Endodermal cell (in vitro differentiated cells): Measurements from ENCODE around the gene TAS2R39. TPM values are rescaled to one million over a fixed set of nuclear protein-coding genes. Genes with fewer than 3 reads are reported as not detected.
"Not testable (repeated sequence)": the region's sequence is repeated elsewhere in the genome, so short reads cannot be mapped to it uniquely, and the experiment has no call there.

Experiments used
- DNase-seq: peaks from one replicate; pipeline ENCODE4 v3.0.0-alpha.2; 2017
- H3K27ac ChIP-seq: 2 replicates; pipeline ENCODE4 v1.5.1; 2013; ENCODE audit warnings: mild to moderate bottlenecking, low read depth, low read length, moderate library complexity
- H3K27me3 ChIP-seq: 2 replicates; pipeline ENCODE4 v1.6.1; 2013; ENCODE audit warnings: mild to moderate bottlenecking, low read length, moderate library complexity; ENCODE audit not compliant: insufficient read depth, control insufficient read depth, poor library complexity, severe bottlenecking
- H3K36me3 ChIP-seq: 2 replicates; pipeline ENCODE4 v1.7.0; 2013; ENCODE audit warnings: mild to moderate bottlenecking, low read length, moderate library complexity; ENCODE audit not compliant: control insufficient read depth, insufficient read depth
- H3K4me1 ChIP-seq: one replicate; pipeline ENCODE4 v1.7.0; 2013; ENCODE audit warnings: low read length; ENCODE audit not compliant: control insufficient read depth, insufficient read depth
- H3K4me3 ChIP-seq: 2 replicates; pipeline ENCODE4 v1.5.1; 2013; ENCODE audit warnings: mild to moderate bottlenecking, low read length, moderate library complexity
- H3K9ac ChIP-seq: 2 replicates; pipeline ENCODE4 v1.6.1; 2013; ENCODE audit warnings: mild to moderate bottlenecking, low read length, moderate library complexity; ENCODE audit not compliant: poor library complexity, severe bottlenecking; ENCODE audit errors: extremely low read depth
- H3K9me3 ChIP-seq: 2 replicates; pipeline ENCODE4 v1.6.1; 2013; ENCODE audit warnings: mild to moderate bottlenecking, low read length, moderate library complexity; ENCODE audit not compliant: control insufficient read depth
- H3K27ac Mint-ChIP-seq: 2 replicates; pipeline ENCODE4 v1.8.0; 2020; ENCODE audit warnings: mixed read lengths
- H3K27me3 Mint-ChIP-seq: 2 replicates; pipeline ENCODE4 v1.8.0; 2021; ENCODE audit warnings: mild to moderate bottlenecking, mixed read lengths; ENCODE audit not compliant: insufficient read depth
- H3K36me3 Mint-ChIP-seq: 2 replicates; pipeline ENCODE4 v1.8.0; 2020; ENCODE audit warnings: low read depth, mixed read lengths
- H3K4me1 Mint-ChIP-seq: 2 replicates; pipeline ENCODE4 v1.8.0; 2020; ENCODE audit warnings: mixed read lengths
- H3K4me3 Mint-ChIP-seq: 2 replicates; pipeline ENCODE4 v1.8.0; 2020; ENCODE audit warnings: mild to moderate bottlenecking, moderate library complexity, mixed read lengths
- H3K9me3 Mint-ChIP-seq: 2 replicates; pipeline ENCODE4 v1.8.0; 2020; ENCODE audit warnings: mild to moderate bottlenecking, mixed read lengths
- WGBS, 2 experiments: methylation state at CpG; one replicate each; pipeline versions ENCODE4 v1.1.5 to v1.1.7; 2013; ENCODE audit warnings: missing lambda C conversion rate in 2 of 2, mixed read lengths in 1 of 2; ENCODE audit not compliant: insufficient coverage in 1 of 2, insufficient read length in 1 of 2; 5-methylcytosine and 5-hydroxymethylcytosine counted together
- total RNA-seq, 2 donors: library from RNA; stranded (reverse); fragmentation: NEBNext Ultra II Directional in 1 of 2; extraction: Animal tissue kit (Norgen Biotek cat#: 25700) in 1 of 2; gene quantifications; 2 replicates in 1 of 2; 3 replicates in 1 of 2; pipeline ENCODE4 v1.2.1, GENCODE V29; 2021
- TF ChIP-seq, protein P1 (sequence below): fragments of 200-600 bp; sonication (generic); conservative IDR thresholded peaks from 2 replicates; pipeline ENCODE4 v1.5.0; 2021; ENCODE audit warnings: antibody characterized with exemption, mild to moderate bottlenecking

TAS2R39 gene
- total RNA-seq, 2 donors from 2014 or later, result not detected

GRCh38 chr7:143203386-143203785, 20.2 kb downstream of the TAS2R39 start:
- H3K4me3 Mint-ChIP-seq, result no peak overlapping the region
- Histone ChIP-seq H3K9ac (no peak overlapping the region), H3K27ac (no peak overlapping the region), H3K36me3 (no peaks in the 10 kb centered on the region), H3K4me1 (no peaks in the 10 kb centered on the region), H3K27me3 (no peaks in the 10 kb centered on the region), H3K4me3 (no peak overlapping the region), H3K9me3 (peaks cover 20% of the 10 kb centered on the region)
- TF ChIP-seq, protein P1, sequence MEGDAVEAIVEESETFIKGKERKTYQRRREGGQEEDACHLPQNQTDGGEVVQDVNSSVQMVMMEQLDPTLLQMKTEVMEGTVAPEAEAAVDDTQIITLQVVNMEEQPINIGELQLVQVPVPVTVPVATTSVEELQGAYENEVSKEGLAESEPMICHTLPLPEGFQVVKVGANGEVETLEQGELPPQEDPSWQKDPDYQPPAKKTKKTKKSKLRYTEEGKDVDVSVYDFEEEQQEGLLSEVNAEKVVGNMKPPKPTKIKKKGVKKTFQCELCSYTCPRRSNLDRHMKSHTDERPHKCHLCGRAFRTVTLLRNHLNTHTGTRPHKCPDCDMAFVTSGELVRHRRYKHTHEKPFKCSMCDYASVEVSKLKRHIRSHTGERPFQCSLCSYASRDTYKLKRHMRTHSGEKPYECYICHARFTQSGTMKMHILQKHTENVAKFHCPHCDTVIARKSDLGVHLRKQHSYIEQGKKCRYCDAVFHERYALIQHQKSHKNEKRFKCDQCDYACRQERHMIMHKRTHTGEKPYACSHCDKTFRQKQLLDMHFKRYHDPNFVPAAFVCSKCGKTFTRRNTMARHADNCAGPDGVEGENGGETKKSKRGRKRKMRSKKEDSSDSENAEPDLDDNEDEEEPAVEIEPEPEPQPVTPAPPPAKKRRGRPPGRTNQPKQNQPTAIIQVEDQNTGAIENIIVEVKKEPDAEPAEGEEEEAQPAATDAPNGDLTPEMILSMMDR, result no peak
- no peak overlapping the region for H3K27ac Mint-ChIP-seq
- H3K36me3 Mint-ChIP-seq, result no peaks in the 10 kb centered on the region
- H3K4me1 Mint-ChIP-seq, result peaks cover 27% of the 10 kb centered on the region
- peaks cover 3% of the 10 kb centered on the region for H3K27me3 Mint-ChIP-seq
- H3K9me3 Mint-ChIP-seq, result peaks cover 15% of the 10 kb centered on the region
- DNase-seq, result no peak
- 97 to 100% methylated on average over 1 to 3 of the region's 3 CpGs for WGBS, 2 experiments

GRCh38 chr7:143205560-143206293, 22.5 kb downstream of the TAS2R39 start:
- Histone ChIP-seq H3K4me1 (no peaks in the 10 kb centered on the region), H3K9ac (no peak overlapping the region), H3K36me3 (no peaks in the 10 kb centered on the region), H3K4me3 (no peak overlapping the region), H3K9me3 (no peaks in the 10 kb centered on the region), H3K27ac (no peak overlapping the region), H3K27me3 (no peaks in the 10 kb centered on the region)
- Mint-ChIP-seq H3K4me1 (peaks cover 36% of the 10 kb centered on the region), H3K4me3 (no peak overlapping the region), H3K27me3 (no peaks in the 10 kb centered on the region), H3K9me3 (peaks cover 1% of the 10 kb centered on the region), H3K27ac (no peak overlapping the region), H3K36me3 (no peaks in the 10 kb centered on the region)
- DNase-seq, result no peak
- TF ChIP-seq, protein P1, result no peak
- 91 to 92% methylated on average over 13 of the region's 13 CpGs for WGBS, 2 experiments

- Mint-ChIP-seq H3K9me3 (peaks cover 28% of the 10 kb centered on the region), H3K4me1 (peaks cover 15% of the 10 kb centered on the region), H3K27ac (no peak overlapping the region), H3K36me3 (no peaks in the 10 kb centered on the region), H3K27me3 (no peaks in the 10 kb centered on the region), H3K4me3 (no peak overlapping the region)
- 82 to 88% methylated on average over 4 of the region's 4 CpGs for WGBS, 2 experiments
- TF ChIP-seq, protein P1, result no peak
- DNase-seq, result no peak
- H3K27me3 ChIP-seq, result no peaks in the 10 kb centered on the region
- H3K27ac ChIP-seq, result no peak overlapping the region
- no peaks in the 10 kb centered on the region for H3K36me3 ChIP-seq
- no peaks in the 10 kb centered on the region for H3K4me1 ChIP-seq
- H3K9ac ChIP-seq, result no peak overlapping the region
- H3K4me3 ChIP-seq, result no peak overlapping the region
- peaks cover 21% of the 10 kb centered on the region for H3K9me3 ChIP-seq
Observed at GRCh38 chr7:143210541-143210940, 27.3 kb downstream of the TAS2R39 start.

DNA sequence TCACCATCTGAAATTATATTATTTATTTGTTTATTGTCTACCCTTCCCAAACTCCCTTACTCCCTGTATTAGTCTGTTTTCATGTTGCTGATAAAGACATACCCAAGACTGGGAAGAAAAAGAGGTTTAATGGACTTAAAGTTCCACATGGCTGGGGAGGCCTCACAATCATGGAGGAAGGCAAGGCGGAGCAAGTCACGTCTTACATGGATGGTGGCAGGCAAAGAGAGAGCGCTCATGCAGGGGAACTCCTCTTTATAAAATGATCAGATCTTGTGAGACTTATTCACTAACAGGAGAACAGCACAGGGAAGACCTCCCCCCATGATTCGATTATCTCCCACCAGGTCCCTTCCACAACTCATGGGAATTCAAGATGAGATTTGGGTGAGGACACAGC, 30.3 kb downstream of the TAS2R39 start:
- not testable (repeated sequence) for H3K4me1 Mint-ChIP-seq
- peaks cover 28% of the 10 kb centered on the region for H3K9me3 Mint-ChIP-seq

More for the DNA sequence above, 30.3 kb downstream of the TAS2R39 start:
- H3K36me3 Mint-ChIP-seq, DNase-seq, H3K27me3 ChIP-seq, H3K4me1 ChIP-seq, H3K27me3 Mint-ChIP-seq, H3K27ac ChIP-seq, H3K36me3 ChIP-seq, H3K4me3 Mint-ChIP-seq, H3K27ac Mint-ChIP-seq, H3K4me3 ChIP-seq, H3K9ac ChIP-seq: not testable (repeated sequence)
- H3K9me3 ChIP-seq, result peaks cover 21% of the 10 kb centered on the region
- 94 to 96% methylated on average over 3 to 4 of the region's 4 CpGs for WGBS, 2 experiments
